ENCODE data around the gene HIPK2. TPM values are rescaled to one million over a fixed set of nuclear protein-coding genes. Genes with fewer than 3 reads are reported as not detected.

Gene HIPK2
- total RNA-seq, 2 donors from 2014 or later, result 22.1 to 26.4 TPM

DNA sequence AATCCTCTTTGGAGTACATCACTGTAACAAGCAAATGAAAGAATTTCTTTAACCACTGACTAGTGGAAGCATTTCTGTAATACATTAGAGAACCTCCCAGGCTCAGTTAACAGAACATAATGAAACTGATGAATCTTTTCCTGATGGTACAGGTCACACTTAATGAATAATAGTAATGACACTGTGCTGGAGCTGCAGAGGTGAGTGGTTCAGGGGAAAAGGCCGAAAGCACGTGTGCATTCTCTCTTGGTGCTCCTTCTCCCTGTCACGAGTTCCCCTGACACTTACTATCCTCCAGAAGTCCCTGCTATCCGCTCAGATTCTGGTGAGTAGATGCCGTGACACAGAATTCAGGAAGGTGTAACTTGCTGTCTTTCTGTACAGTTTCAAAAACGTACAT lies 8.0 kb downstream of the HIPK2 start:
- Histone ChIP-seq H3K36me3 (replicated peaks in 1 of 2; ENCODE audit: insufficient read depth in 1 of 2, low read depth in 2 of 2) (no peaks in the 10 kb centered on the region), H3K9me3 (no peaks in the 10 kb centered on the region), H3K27me3 (no peaks in the 10 kb centered on the region), H3K4me3 (no peak overlapping the region), H3K4me1 (peaks cover 68% of the 10 kb centered on the region), H3K27ac (no peak overlapping the region)
- intact Hi-C loops (cut with DNase I), result loop anchor here (10.0 kb wide), 1 partner anchor 125 kb away; no protein-coding TSS in a partner anchor
- TF ChIP-seq POLR2A (IDR thresholded peaks at IDR 0.05), result no peak
- 90 to 93% methylated on average over 6 of the region's 6 CpGs for WGBS, 2 donors
- DNase-seq (no peak), ATAC-seq (no peak)

DNA sequence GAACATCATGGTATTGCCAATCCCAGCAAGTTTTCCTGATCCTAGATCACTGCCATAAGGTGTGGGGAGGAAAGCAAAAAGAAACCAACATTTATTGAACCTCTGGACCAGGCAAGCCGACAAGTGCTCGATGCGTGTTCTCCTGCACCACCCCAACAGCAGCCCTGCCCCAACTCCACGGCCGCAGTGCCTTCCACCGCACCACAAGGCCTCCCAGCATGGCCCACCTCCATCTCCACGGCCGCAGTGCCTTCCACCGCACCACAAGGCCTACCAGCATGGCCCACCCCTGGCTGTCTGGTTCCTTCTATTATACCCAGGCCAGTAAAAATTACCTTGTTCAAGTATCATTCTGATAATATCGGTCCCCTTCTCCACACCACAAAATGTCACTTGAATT lies 8.7 kb downstream of the HIPK2 start:
- no peak for DNase-seq
- Histone ChIP-seq H3K27ac (no peak overlapping the region), H3K4me1 (peaks cover 68% of the 10 kb centered on the region)

DNA sequence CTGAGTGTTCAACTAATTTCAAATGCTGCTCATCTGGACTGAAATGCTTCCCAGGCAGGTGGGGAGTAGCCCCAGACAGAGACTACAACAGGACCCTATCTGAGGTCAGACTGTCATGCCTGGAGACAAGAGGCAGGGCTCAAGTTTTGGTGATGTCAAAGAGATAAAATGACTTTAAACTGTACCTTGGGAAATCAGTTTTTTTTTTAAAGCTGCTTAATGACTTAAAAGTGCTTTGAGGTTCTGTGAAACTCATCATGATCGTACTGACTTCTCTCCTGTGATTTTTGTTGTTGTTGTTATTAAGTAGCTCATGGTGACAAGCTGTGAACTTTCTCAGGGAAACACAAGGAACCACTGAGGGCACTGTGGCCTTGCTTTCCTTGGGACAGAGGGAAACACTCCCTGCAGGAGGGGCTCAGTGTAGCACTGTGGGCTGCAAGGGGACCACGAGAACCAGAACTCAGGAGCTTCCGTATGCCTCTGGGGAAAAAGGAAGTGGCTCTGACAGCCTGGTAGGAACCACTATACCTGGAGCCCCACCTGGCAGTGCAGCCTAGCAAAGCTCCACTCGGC lies 9.5 kb downstream of the HIPK2 start:
- Histone ChIP-seq H3K36me3 (replicated peaks in 1 of 2; ENCODE audit: insufficient read depth in 1 of 2, low read depth in 2 of 2) (no peaks in the 10 kb centered on the region), H3K27ac (no peak overlapping the region), H3K27me3 (no peaks in the 10 kb centered on the region), H3K9me3 (no peaks in the 10 kb centered on the region), H3K4me1 (peaks cover 60% of the 10 kb centered on the region), H3K4me3 (no peak overlapping the region)
- intact Hi-C loops (cut with DNase I), result no loop called here
- ATAC-seq, result no peak
- WGBS, 2 donors, result 49 to 66% methylated on average over 3 to 4 of the region's 4 CpGs
- DNase-seq, result no peak
- TF ChIP-seq, protein P1, sequence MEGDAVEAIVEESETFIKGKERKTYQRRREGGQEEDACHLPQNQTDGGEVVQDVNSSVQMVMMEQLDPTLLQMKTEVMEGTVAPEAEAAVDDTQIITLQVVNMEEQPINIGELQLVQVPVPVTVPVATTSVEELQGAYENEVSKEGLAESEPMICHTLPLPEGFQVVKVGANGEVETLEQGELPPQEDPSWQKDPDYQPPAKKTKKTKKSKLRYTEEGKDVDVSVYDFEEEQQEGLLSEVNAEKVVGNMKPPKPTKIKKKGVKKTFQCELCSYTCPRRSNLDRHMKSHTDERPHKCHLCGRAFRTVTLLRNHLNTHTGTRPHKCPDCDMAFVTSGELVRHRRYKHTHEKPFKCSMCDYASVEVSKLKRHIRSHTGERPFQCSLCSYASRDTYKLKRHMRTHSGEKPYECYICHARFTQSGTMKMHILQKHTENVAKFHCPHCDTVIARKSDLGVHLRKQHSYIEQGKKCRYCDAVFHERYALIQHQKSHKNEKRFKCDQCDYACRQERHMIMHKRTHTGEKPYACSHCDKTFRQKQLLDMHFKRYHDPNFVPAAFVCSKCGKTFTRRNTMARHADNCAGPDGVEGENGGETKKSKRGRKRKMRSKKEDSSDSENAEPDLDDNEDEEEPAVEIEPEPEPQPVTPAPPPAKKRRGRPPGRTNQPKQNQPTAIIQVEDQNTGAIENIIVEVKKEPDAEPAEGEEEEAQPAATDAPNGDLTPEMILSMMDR (IDR thresholded peaks at IDR 0.05), result no peak
- TF ChIP-seq POLR2A (IDR thresholded peaks at IDR 0.05), result no peak

More for the DNA sequence above, 8.7 kb downstream of the HIPK2 start:
- 95% methylated on average over 10 of the region's 10 CpGs for WGBS, 2 donors
- intact Hi-C loops (cut with DNase I), result no loop called here
- Histone ChIP-seq H3K4me3 (no peak overlapping the region), H3K27me3 (no peaks in the 10 kb centered on the region), H3K36me3 (replicated peaks in 1 of 2; ENCODE audit: insufficient read depth in 1 of 2, low read depth in 2 of 2) (no peaks in the 10 kb centered on the region), H3K9me3 (no peaks in the 10 kb centered on the region)
- TF ChIP-seq, protein P1 (IDR thresholded peaks at IDR 0.05), result no peak
- no peak for TF ChIP-seq POLR2A (IDR thresholded peaks at IDR 0.05)
- ATAC-seq, result no peak

DNA sequence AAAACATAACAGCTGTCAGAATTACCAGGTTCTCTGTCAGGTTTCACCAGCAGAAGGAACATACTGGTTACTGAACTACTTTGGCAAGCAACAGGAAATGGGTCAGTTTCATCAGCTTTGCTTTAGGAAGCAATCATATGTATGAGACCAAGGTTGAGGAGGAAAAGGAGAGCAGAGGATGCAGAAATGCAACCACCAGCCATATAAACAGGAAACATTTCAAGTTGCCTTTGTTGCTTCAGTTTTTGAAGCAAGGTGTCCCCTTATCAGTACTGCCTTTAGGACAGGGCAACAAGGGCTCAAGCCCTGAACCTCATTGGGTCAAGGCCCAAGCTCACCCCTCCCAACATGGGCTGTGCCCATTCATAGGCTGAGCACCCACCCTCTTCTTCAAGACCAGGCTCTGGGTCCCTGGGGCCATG lies 10.2 kb downstream of the HIPK2 start:
- intact Hi-C loops (cut with DNase I), result no loop called here
- TF ChIP-seq, protein P1 (IDR thresholded peaks at IDR 0.05), result no peak
- no peak for TF ChIP-seq POLR2A (IDR thresholded peaks at IDR 0.05)

DNA sequence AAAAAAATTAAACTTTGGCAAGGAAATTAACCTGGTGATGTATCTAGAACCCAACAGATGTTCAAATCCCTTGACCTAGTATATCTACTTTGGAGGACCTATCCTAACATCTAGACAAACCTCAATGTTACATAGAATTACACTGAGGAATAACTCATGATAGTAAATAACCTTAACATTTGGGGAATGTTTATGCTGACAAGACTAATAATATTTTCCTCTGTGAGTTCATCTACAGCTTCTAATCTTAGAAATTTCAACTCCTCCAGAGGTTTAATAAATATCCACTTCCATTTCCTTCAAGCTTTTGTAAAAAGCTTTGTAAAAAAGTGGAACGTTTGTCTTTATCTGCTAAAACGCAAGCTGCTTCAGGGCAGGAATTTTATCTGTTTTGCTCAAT lies 12.7 kb downstream of the HIPK2 start:
- DNase-seq (no peak), ATAC-seq (no peak)
- TF ChIP-seq, protein P1 (IDR thresholded peaks at IDR 0.05), result no peak
- no peak for TF ChIP-seq POLR2A (IDR thresholded peaks at IDR 0.05)
- H3K4me1 ChIP-seq, result peaks cover 35% of the 10 kb centered on the region
- H3K9me3 ChIP-seq, result no peaks in the 10 kb centered on the region
- no peak overlapping the region for H3K27ac ChIP-seq
- H3K4me3 ChIP-seq, result no peak overlapping the region
- 47 to 50% methylated on average over 2 of the region's 2 CpGs for WGBS, 2 donors
- no peaks in the 10 kb centered on the region for H3K27me3 ChIP-seq
- H3K36me3 ChIP-seq (replicated peaks in 1 of 2; ENCODE audit: insufficient read depth in 1 of 2, low read depth in 2 of 2), result no peaks in the 10 kb centered on the region
- intact Hi-C loops (cut with DNase I), result no loop called here

More for the DNA sequence above, 10.2 kb downstream of the HIPK2 start:
- Histone ChIP-seq H3K27ac (no peak overlapping the region), H3K4me1 (peaks cover 53% of the 10 kb centered on the region), H3K4me3 (no peak overlapping the region), H3K9me3 (no peaks in the 10 kb centered on the region), H3K27me3 (no peaks in the 10 kb centered on the region), H3K36me3 (replicated peaks in 1 of 2; ENCODE audit: insufficient read depth in 1 of 2, low read depth in 2 of 2) (no peaks in the 10 kb centered on the region)
- DNase-seq, result no peak
- no peak for ATAC-seq

Data from body of pancreas (tissue), 4 donors.